ENCODE data around the gene NME4.

Gene NME4

GRCh38 chr16:363766-364490 lies 33.1 kb upstream of the NME4 start:
- no peak for DNase-seq

- DNase-seq, result no peak
These were observed 32.2 kb upstream of the NME4 start for GRCh38 chr16:364595-365491.

GRCh38 chr16:366476-366875 lies 30.5 kb upstream of the NME4 start:
- no peak for DNase-seq

GRCh38 chr16:367333-367903 lies 29.6 kb upstream of the NME4 start:
- DNase-seq, result no peak

- no peak for DNase-seq
These were observed 28.4 kb upstream of the NME4 start for GRCh38 chr16:368388-369158.

- DNase-seq, result no peak
These were observed 27.6 kb upstream of the NME4 start for GRCh38 chr16:369275-369865.

GRCh38 chr16:369866-370436 lies 27.0 kb upstream of the NME4 start:
- DNase-seq, result no peak

- DNase-seq, result peak; percentile 96
These were observed 26.6 kb upstream of the NME4 start, which contains the start of gene MRPL28 for GRCh38 chr16:370443-370842. Gene MRPL28, minus strand, starts transcription at chr16:370538. Its CDS starts 320 bp downstream, at chr16:370218.

GRCh38 chr16:370979-371514 lies 26.0 kb upstream of the NME4 start:
- no peak for DNase-seq

- DNase-seq, result no peak
These were observed 25.3 kb upstream of the NME4 start for GRCh38 chr16:371515-372301.

- no peak for DNase-seq
These were observed 24.6 kb upstream of the NME4 start for GRCh38 chr16:372302-372983.

GRCh38 chr16:373020-373598 lies 23.9 kb upstream of the NME4 start:
- DNase-seq, result no peak

GRCh38 chr16:373848-374615 lies 23.0 kb upstream of the NME4 start:
- no peak for DNase-seq

GRCh38 chr16:374616-374926 lies 22.4 kb upstream of the NME4 start:
- DNase-seq, result no peak

GRCh38 chr16:375212-375611 lies 21.8 kb upstream of the NME4 start:
- no peak for DNase-seq

- no peak for DNase-seq
These were observed 20.8 kb upstream of the NME4 start for GRCh38 chr16:375927-376816.

GRCh38 chr16:376817-377418 lies 20.1 kb upstream of the NME4 start:
- no peak for DNase-seq

GRCh38 chr16:377419-377951 lies 19.5 kb upstream of the NME4 start:
- DNase-seq, result no peak

All from stimulated activated CD8-positive, alpha-beta memory T cell treated with anti-CD3 and anti-CD28 coated beads, Interleukin-4, amount 100 ng/mL, for 48 hours (primary cell).